ENCODE data around the gene NAA15.
"Not testable (repeated sequence)": the region's sequence is repeated elsewhere in the genome, so short reads cannot be mapped to it uniquely, and the experiment has no call there.

NAA15 gene

DNA sequence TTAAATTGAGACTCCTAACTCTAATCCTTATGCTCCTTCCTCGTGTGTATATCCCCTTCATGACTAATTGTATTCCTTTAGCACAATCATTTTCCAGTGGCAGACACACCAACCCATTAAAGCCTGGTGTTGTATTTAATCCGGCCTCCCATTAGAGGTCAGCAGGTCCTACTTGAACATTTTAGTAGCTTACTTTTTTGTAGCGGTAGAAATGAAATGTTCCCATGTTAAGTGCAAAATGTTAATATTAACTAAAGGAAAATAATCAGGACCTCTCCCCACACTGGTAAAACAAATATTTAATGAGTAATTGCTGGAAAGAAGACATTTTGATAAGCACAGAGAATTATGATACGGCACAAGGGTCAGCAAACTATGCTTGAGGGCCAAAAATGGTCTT lies 156.0 kb downstream of the NAA15 start:
- DNase-seq (ENCODE audit: low read depth): no peak
- TF ChIP-seq CTCF (conservative IDR thresholded peaks at IDR 0.05; ENCODE audit: low read depth, low read length): no peak
- H3K4me3 ChIP-seq (ENCODE audit: low read depth, low read length): no peak overlapping the region

DNA sequence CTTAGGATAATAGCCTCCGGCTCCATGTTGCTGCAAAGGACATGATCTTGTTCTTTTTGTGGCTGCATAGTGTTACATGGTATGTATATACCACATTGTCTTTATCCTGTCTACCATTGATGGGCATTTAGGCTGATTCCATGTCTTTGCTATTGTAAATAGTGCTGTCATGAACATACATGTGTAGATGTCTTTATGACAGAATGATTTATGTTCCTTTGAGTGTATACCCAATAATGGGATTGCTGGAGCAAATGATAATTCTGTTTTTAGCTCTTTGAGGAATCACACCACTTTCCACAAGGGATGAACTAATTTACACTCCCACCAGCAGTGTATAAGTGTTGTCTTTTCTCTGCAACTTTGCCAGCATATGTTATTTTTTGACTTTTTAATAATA lies 157.2 kb downstream of the NAA15 start:
- no peak for DNase-seq (ENCODE audit: low read depth)
- no peak for TF ChIP-seq CTCF (conservative IDR thresholded peaks at IDR 0.05; ENCODE audit: low read depth, low read length)
- H3K4me3 ChIP-seq (ENCODE audit: low read depth, low read length): no peak overlapping the region

- no peak overlapping the region for H3K4me3 ChIP-seq (ENCODE audit: low read depth, low read length)
- TF ChIP-seq CTCF (conservative IDR thresholded peaks at IDR 0.05; ENCODE audit: low read depth, low read length): no peak
- no peak for DNase-seq (ENCODE audit: low read depth)
Observed at GRCh38 chr4:139458999-139459398, 157.7 kb downstream of the NAA15 start.

DNA sequence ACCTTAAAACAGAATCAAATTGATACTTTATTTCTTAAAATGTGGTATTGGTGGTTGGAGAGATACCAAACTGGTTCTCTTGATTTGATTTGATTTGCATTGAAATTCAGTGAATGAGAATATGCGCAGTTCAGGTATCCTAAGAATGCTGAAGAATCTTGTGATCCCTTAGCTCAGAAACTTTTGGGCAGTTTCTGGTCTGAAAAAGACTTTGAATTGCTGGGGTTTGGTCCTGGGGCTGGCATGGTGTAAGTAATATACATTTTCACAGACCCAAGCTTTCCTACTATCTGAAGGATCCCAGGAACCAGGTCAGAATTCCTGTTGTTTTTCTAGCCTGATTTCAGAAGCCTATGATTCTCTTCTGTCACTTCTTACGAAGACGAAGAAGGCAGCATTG lies 159.3 kb downstream of the NAA15 start:
- H3K4me3 ChIP-seq (ENCODE audit: low read depth, low read length): no peak overlapping the region
- DNase-seq (ENCODE audit: low read depth): no peak
- TF ChIP-seq CTCF (conservative IDR thresholded peaks at IDR 0.05; ENCODE audit: low read depth, low read length): no peak

GRCh38 chr4:139461022-139461628 lies 159.8 kb downstream of the NAA15 start:
- no peak for DNase-seq (ENCODE audit: low read depth)
- TF ChIP-seq CTCF (conservative IDR thresholded peaks at IDR 0.05; ENCODE audit: low read depth, low read length): no peak
- no peak overlapping the region for H3K4me3 ChIP-seq (ENCODE audit: low read depth, low read length)

DNA sequence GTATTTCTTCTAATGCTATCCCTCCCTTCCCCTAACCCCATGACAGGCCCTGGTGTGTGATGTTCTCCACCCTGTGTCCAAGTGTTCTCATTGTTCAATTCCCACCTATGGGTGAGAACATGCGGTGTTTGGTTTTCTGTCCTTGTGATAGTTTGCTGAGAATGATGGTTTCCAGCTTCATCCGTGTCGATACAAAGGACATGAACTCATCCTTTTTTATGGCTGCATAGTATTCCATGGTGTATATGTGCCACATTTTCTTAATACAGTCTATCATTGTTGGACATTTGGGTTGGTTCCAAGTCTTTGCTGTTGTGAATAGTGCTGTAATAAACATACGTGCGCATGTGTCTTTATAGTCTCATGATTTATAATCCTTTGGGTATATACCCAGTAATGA lies 163.2 kb downstream of the NAA15 start:
- H3K4me3 ChIP-seq (ENCODE audit: low read depth, low read length); DNase-seq (ENCODE audit: low read depth): not testable (repeated sequence)

DNA sequence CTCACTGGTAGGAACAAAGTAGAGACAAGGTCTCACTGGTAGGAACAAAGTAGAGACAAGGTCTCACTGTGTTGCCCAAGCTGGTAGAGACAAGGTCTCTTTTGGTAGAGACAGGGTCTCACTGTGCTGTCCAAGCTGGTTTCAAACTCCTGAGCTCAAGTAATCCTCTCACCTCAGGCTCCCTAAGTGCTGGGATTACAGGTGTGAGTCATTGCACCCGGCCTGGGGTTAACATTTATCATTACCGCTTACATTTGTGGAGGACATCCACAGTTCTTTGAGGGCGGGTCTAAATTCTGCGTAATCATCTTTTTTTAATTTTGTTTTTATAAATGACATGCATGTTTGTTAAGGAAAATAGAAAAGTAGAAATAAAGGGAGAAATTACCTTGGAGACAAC lies 164.6 kb downstream of the NAA15 start:
- no peak for TF ChIP-seq CTCF (conservative IDR thresholded peaks at IDR 0.05; ENCODE audit: low read depth, low read length)
- no peak overlapping the region for H3K4me3 ChIP-seq (ENCODE audit: low read depth, low read length)
- no peak for DNase-seq (ENCODE audit: low read depth)

DNA sequence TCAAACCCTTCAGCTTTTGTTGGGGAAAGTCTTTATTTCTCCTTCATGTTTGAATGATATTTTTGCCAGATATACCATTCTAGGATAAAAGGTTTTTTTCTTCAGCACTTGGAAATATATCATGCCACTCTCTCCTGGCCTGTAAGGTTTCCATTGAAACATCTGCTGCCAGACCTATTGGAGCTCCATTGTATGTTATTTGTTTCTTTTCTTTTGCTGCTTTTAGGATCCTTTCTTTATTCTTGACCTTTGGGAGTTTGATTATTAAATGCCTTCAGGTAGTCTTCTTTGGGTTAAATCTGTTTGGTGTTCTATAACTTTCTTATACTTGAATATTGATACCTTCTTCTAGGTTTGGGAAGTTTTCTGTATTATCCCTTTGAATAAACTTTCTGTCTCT lies 167.5 kb downstream of the NAA15 start:
- not testable (repeated sequence) for DNase-seq (ENCODE audit: low read depth)

More for the DNA sequence above, 167.5 kb downstream of the NAA15 start:
- H3K4me3 ChIP-seq (ENCODE audit: low read depth, low read length): not testable (repeated sequence)

Measured in choroid plexus epithelial cell (primary cell).